SK-N-SH (cell line): ENCODE measurements around the gene NBEAL1.

Experiments used
- CTCF ChIP-seq: fragments of 200-600 bp; sonication (generic); IDR thresholded peaks from 2 replicates; pipeline ENCODE4 v1.6.1; 2017; ENCODE audit warnings: antibody characterized with exemption, mild to moderate bottlenecking, moderate library complexity
- FOXM1 ChIP-seq: IDR thresholded peaks from 2 replicates; pipeline ENCODE4 v1.4.0; 2012; ENCODE audit warnings: low read depth, mild to moderate bottlenecking

- no peak for TF ChIP-seq CTCF
- no peak for TF ChIP-seq FOXM1
Measured at GRCh38 chr2:203002054-203002821, 12.4 kb upstream of the NBEAL1 start.
